Colon (tissue), 2 donors: Measurements from ENCODE around the gene VPS13C.
"Not testable (repeated sequence)": the region's sequence is repeated elsewhere in the genome, so short reads cannot be mapped to it uniquely, and the experiment has no call there.

Experiments
- FAIRE-seq: peaks from 2 replicates; lab custom pipeline; 2012; peaks lifted over from hg19 to GRCh38; lab: Jason Lieb, UNC
- donor health status: control.
- donor health status: control.

Gene VPS13C

DNA sequence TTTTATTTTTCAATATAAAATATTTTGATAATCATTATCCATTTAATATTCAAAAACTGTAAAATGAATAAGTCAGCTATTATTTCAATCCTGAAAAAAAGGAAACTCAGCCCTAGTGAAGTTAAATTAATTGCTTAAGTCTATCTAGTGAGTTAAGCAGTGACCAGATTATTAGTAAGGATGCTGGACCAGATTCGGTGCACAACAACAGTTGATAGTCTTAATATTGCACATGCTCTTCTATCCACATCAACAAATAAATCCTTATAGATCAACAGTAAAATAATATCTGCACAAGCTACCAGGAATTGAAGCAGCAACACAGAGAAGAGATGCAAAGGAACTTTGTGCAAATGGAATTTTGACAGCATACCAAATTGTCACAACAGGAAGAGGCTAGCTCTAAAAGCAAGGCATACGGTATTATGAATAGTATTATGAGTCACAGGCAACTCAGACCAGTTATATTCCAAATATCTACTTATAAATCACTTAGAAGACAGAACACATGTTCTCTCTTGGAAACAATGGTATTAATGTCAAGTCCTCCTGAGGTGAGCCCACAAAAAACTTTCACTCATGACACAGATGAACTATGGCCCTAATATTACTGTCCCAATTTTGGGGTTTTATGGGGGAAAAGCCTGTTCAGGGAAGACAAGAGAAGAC lies 24.9 kb downstream of the VPS13C start:
- no peak for FAIRE-seq

GRCh38 chr15:62027916-62028315 lies 32.3 kb downstream of the VPS13C start:
- FAIRE-seq, result no peak

DNA sequence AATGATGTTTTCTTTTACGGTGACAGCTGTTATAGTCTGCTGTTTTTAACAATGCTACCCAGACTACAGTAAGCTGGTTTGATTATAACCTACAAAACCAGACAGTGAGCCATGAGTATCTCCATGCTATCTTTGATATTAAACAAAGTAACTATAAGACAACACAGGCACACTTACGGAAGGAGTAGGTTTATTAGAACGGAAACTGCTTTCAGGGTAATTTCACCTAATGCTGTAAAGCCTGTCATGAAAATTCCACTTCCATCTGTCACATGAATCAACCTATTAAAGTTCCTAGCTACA lies 33.0 kb downstream of the VPS13C start:
- FAIRE-seq, result no peak

- no peak for FAIRE-seq
These were observed 33.6 kb downstream of the VPS13C start for GRCh38 chr15:62026487-62027262.

DNA sequence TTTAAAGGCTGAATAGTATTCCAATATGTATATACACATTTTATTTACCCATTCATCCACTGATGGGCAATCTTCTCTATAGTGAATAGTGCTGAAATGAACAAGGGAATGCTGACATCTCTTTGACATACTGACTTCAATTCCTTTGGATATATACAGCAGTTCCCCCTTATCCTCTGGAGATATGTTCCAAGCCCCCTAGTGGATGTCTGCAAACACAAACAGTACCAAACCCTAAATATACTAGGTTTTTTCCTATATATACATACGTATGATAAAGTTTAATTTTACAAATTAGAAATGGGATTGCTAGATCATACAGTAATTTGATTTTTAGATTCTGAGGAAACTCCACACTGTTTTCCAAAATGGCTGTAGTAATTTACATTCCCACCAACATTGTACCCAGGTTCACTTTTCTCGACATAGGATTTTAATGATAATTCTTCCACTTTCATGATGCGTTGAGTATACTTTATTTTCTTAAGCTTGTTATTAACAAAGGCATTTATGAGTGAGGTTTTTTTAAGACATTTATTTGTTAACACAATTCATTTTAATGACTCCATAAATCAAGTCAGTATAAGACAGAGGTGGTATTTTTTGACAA lies 38.2 kb downstream of the VPS13C start:
- FAIRE-seq, result no peak

- no peak for FAIRE-seq
These were observed 39.6 kb downstream of the VPS13C start for GRCh38 chr15:62020576-62021160.

GRCh38 chr15:62005354-62005753 lies 54.9 kb downstream of the VPS13C start:
- not testable (repeated sequence) for FAIRE-seq

DNA sequence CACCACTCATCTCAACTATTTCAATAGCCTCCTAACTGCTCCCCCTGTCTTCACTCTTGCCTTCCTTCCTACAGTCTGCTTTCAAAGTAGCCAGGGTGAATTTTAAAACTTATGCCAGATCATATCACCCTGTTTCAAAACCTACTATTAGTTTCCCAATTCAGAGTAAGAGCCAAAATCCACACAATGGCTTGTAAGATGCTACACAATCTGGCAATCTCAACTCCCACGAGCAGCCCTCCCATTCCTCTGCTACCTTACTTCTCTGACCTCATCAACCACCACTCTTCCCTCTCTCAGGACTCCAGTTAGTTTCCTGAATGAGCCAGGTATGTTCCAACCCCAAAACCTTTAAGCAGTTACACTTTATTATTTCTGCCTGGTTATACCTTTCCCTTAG lies 62.5 kb downstream of the VPS13C start:
- no peak for FAIRE-seq

DNA sequence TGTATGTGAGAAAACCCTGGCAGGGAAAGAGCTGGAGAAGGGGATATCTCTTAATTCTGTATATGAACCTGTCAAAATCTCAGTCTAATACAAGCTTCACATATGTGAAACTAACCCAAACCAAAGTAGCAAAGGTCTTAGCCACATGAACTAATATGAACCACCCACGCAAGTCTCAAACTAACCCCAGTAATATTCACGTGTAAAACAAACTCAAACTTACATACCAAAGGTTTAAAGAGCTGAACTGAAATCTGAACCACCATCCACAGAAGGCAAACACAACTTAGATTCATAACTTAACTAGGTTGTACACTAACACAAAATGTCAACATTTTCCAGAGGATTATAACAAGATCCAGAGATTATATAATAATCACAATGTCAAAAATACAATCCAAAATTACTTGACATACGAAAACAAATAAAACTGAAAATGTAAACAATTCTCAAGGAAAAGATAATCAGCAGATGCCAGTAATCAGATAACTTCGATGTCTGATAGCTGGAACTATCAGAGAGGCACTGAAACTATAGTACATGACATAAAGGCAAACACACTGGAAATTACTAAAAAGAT lies 64.1 kb downstream of the VPS13C start:
- no peak for FAIRE-seq

DNA sequence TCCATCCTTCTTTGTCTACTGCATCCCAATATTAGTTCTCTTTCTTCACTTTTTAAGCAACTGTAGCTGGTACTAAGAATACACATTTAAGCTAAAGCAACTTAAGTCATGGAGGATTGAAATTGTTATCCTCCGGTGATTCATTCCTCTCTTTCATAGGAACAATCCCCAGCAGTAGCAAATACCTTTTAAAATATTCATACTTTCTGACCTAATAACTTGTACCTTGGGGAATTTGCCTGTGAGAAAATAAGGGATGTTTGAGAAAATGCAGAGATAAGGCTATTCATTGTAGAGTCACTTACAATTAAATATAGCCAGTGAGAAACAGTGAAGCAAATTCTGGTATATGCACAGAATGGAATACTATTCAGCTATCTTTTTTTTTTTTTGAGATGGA lies 66.0 kb downstream of the VPS13C start:
- no peak for FAIRE-seq

GRCh38 chr15:61992518-61992917 lies 67.7 kb downstream of the VPS13C start:
- FAIRE-seq, result no peak

GRCh38 chr15:61989667-61990066 lies 70.6 kb downstream of the VPS13C start:
- no peak for FAIRE-seq

GRCh38 chr15:61987824-61988223 lies 72.4 kb downstream of the VPS13C start:
- FAIRE-seq, result no peak

DNA sequence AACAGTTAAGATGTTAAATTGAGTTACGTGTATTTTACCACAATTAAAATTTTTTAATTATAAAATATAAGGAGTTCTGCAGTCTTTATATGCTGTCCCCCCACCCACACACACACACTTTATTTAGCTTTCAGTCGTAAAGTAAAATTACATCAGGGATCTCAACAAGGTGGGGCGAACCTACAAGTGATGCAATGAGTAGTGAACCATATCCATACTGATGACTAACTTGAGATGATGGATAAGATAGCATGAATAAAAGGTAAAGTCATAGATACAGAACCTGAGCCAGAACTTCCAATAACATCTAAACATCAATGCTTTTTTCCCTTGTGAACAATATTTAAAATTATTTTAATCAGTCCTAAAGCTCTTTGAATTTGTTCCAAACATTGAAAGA lies 77.2 kb downstream of the VPS13C start:
- FAIRE-seq, result no peak

GRCh38 chr15:61978225-61978624 lies 82.0 kb downstream of the VPS13C start:
- FAIRE-seq, result no peak

- FAIRE-seq, result no peak
These were observed 85.5 kb downstream of the VPS13C start for GRCh38 chr15:61974759-61975158.

DNA sequence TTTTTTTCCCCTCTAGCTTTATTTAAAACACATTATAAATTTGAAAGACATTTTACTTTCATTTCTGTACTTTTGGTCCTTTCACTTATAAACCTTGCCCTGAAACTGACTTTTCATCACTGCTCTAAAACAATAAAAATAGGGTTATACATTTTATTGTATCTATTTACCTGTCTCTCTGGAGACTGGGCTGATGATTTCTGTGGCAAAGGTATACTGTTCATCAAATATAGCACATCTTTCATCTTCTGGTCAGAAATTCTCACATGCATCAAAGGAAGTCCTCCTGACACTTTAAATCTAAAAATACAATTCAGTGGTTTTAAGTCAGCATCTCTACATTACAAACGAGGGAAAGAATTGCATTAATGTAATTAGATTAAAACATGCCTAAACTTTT lies 86.1 kb downstream of the VPS13C start:
- peak; percentile 78 for FAIRE-seq

DNA sequence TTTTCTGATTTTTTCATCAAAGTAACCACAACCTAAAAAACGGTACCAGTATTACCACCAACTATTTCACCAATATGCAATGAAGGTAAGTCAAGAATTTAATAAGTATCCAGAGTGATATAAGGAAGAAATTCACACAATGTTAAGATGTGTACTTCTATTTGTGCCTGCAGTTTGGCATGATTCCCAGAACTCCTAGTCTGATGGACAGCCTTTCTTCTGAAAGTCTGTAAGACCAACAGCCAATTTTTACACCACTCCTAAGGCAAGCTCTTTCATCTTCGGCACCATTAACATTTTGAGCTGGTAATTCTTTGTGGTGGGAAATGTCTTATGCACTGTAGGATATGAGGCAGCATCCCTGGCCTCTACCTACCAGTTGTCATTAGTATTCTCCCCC lies 108.3 kb downstream of the VPS13C start:
- no peak for FAIRE-seq

DNA sequence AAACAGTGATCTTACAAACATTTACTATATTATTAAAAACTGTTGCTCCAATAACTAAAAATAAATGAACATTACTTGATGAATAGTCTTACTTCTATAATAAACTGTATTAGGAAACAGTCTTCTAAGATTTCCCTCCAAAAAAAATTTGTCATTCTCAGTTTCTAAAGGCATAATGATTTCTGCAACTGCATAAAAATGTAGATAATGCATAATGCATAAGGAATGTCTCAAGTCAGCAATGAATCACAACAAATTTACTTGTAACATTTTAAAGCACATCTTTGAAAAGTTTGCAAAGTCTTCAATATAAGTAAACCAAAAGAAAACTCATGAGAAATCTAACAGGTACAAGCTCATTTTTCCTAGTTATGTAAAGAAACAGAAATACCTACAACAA lies 113.5 kb downstream of the VPS13C start:
- no peak for FAIRE-seq

- FAIRE-seq, result no peak
These were observed 116.3 kb downstream of the VPS13C start for GRCh38 chr15:61943992-61944391.

DNA sequence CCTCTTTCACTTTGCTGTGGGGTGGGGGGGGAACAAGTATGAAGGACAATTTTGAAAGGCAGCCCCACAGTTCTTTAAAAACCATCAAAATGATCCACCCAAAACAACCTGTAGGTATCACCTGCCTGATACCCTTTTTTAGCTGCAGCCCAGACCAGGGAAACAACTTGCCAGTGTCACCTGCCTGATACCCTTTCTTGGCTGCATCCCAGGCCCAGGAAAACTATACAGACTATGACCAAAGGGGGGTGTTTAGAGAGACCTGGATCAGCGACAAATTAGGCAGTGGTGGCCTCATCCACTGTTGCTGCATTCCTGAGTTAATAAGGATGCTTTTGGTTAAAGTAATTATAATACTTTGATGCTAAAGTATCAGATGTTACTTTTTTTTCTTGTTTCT lies 122.0 kb downstream of the VPS13C start:
- no peak for FAIRE-seq

- no peak for FAIRE-seq
These were observed 123.6 kb downstream of the VPS13C start for GRCh38 chr15:61936528-61937195.
